ENCODE measurements around the gene RSRC1. TPM values are rescaled to one million over a fixed set of nuclear protein-coding genes. Genes with fewer than 3 reads are reported as not detected.

The RSRC1 gene
- total and polyA plus RNA-seq, 2 of the 8 experiments (the other 6 are each of a cell fraction or from before 2014, with no cell fraction given), result 2.0 to 27.9 TPM

DNA sequence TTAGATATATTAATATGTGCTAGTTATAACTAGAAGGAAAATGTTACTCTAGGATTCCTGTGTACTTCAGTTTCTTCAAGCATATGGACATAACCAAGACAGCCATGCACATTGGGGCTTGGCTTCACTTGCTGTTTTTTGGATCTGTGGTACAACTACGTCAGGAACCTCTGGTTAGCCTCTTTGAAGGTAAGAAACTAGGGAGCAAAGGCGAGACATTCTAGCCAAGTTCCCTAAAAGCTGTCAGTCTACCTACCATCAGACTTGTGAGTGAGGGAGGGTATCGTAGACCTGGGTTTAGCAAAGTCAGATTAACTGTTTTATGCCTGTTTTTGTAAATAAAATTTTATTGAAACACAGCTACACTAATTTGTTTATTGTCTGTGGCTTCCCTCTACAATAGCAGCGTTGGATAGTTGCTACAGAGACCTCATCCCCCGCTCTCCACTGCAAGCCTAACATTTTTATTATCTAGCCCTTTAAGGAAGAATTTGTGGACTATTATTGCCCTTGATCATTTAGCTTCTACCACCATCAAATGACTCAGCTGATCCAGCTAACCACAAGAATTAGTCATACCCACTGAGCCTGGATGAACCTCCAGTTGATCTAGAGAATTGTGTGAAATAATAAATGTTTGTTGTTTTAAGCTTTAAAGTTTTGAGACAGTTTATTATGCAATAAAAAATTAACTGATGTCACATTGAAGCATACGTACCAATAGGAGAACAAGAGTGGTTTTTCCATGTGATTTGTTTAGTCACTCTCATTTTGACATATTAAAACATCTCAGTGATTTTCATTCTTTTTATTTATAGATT, 58.1 kb downstream of the RSRC1 start:
- Histone ChIP-seq H3K18ac (ENCODE audit: extremely low read depth, low read length) (no peak overlapping the region), H3K79me2 (ENCODE audit: control insufficient read depth in 1 of 2, insufficient read depth in 2 of 2, low read length in 2 of 2) (no peaks in the 10 kb centered on the region), H2AK5ac (ENCODE audit: low read depth, low read length) (no peak overlapping the region), H3K9me3 (ENCODE audit: insufficient read depth in 2 of 2, low read depth in 1 of 2, low read length in 1 of 2) (no peaks in the 10 kb centered on the region), H4K91ac (replicated peaks; ENCODE audit: insufficient read length, low read length) (no peak overlapping the region), H4K20me1 (replicated peaks in 1 of 2; ENCODE audit: control insufficient read depth in 1 of 2, insufficient read depth in 2 of 2, low read length in 2 of 2) (no peaks in the 10 kb centered on the region), H4K5ac (ENCODE audit: insufficient read length, low read depth, low read length) (no peak overlapping the region), H3K4ac (replicated peaks; ENCODE audit: insufficient read length, low read depth, low read length) (no peak overlapping the region), H3K4me2 (ENCODE audit: insufficient read depth in 1 of 2, low read depth in 2 of 2, low read length in 2 of 2) (no peak overlapping the region), H2BK5ac (ENCODE audit: low read depth, low read length) (no peak overlapping the region), H2BK15ac (ENCODE audit: low read length) (no peak overlapping the region), H2AFZ (ENCODE audit: low read length) (no peak overlapping the region), H3K56ac (replicated peaks; ENCODE audit: insufficient read length, low read depth, low read length) (no peak overlapping the region), H3K4me1 (replicated peaks in 1 of 4; ENCODE audit: control insufficient read depth in 3 of 4, insufficient read depth in 4 of 4, low read length in 3 of 4) (no peaks in the 10 kb centered on the region), H3K9ac (replicated peaks in 1 of 4; ENCODE audit: extremely low read depth in 1 of 4, low read depth in 3 of 4, low read length in 3 of 4) (no peak overlapping the region), H3K36me3 (ENCODE audit: control insufficient read depth in 2 of 4, insufficient read depth in 4 of 4, low read length in 3 of 4) (no peaks in the 10 kb centered on the region), H4K8ac (ENCODE audit: extremely low read depth, insufficient read depth, low read length) (no peak overlapping the region), H3K4me3 (ENCODE audit: extremely low read depth in 1 of 4, insufficient read depth in 2 of 4, low read depth in 3 of 4, low read length in 4 of 4) (no peak overlapping the region), H3K14ac (ENCODE audit: insufficient read length) (no peak overlapping the region), H3K23me2 (ENCODE audit: low read depth, low read length) (no peaks in the 10 kb centered on the region), H3K27me3 (replicated peaks in 1 of 4; ENCODE audit: control insufficient read depth in 3 of 4, extremely low read depth in 1 of 4, insufficient read depth in 3 of 4, low read length in 3 of 4) (no peaks in the 10 kb centered on the region), H2BK20ac (ENCODE audit: low read length) (no peak overlapping the region), H3K79me1 (ENCODE audit: low read depth, low read length) (no peaks in the 10 kb centered on the region), H2BK12ac (ENCODE audit: low read depth, low read length) (no peak overlapping the region), H3K27ac (ENCODE audit: low read depth, low read length) (no peak overlapping the region), H3K23ac (ENCODE audit: insufficient read length) (no peak overlapping the region), H2BK120ac (replicated peaks; ENCODE audit: low read depth, low read length) (no peak overlapping the region)
- DNase-seq (ENCODE audit: low read depth in 1 of 2, low spot score in 2 of 2) (no peak), FAIRE-seq (no peak)
- CTCF ChIA-PET (ENCODE audit: partially characterized antibody), result no interaction called here
- POLR2A ChIA-PET (ENCODE audit: partially characterized antibody), result no interaction called here
- 68% methylated on average over 6 of the region's 6 CpGs; no CpG with 5 or more reads in 1 of the 2 experiments for WGBS, 2 experiments (ENCODE audit: extremely low coverage in 1 of 2, insufficient coverage in 1 of 2, insufficient read length in 1 of 2, insufficient replicate concordance in 2 of 2, low coverage in 1 of 2, low lambda C conversion rate in 2 of 2, missing lambda C conversion rate in 1 of 2)

Measured in H1 (cell line).